GM23338 (cell line): ENCODE results near the gene RALGPS1. TPM values are rescaled to one million over a fixed set of nuclear protein-coding genes. Genes with fewer than 3 reads are reported as not detected.

Experiments used
- ATAC-seq: fragments of 200-7000 bp; cut with Tn5 transposase; 3 replicates; pipeline ENCODE4 v1.9.1; 2020
- DNase-seq: peaks from one replicate; pipeline ENCODE4 v3.0.0-alpha.2; 2015; ENCODE audit warnings: low spot score
- H2AFZ ChIP-seq: fragments of 200-600 bp; sonication (generic); 2 replicates; pipeline ENCODE4 v1.8.0; 2016; ENCODE audit warnings: antibody characterized with exemption, mild to moderate bottlenecking, moderate library complexity
- H3F3A ChIP-seq: fragments of 200-600 bp; sonication (generic); replicated peaks from 2 replicates; pipeline ENCODE4 v1.8.0; 2017; ENCODE audit warnings: antibody characterized with exemption, mixed run types, low read depth
- H3K27ac ChIP-seq: fragments of 200-600 bp; sonication (generic); 2 replicates; pipeline ENCODE4 v1.6.1; 2016; ENCODE audit warnings: low read depth
- H3K27me3 ChIP-seq: fragments of 200-600 bp; sonication (generic); 2 replicates; pipeline ENCODE4 v1.8.0; 2016; ENCODE audit warnings: mild to moderate bottlenecking, mixed run types, moderate library complexity; ENCODE audit not compliant: insufficient read depth
- H3K36me3 ChIP-seq: fragments of 200-600 bp; sonication (generic); 2 replicates; pipeline ENCODE4 v1.8.0; 2016; ENCODE audit warnings: mild to moderate bottlenecking; ENCODE audit not compliant: insufficient read depth
- H3K4me1 ChIP-seq: fragments of 200-600 bp; sonication (generic); 2 replicates; pipeline ENCODE4 v1.8.0; 2016; ENCODE audit warnings: mild to moderate bottlenecking, moderate library complexity; ENCODE audit not compliant: insufficient read depth
- H3K4me2 ChIP-seq: fragments of 200-600 bp; sonication (generic); 2 replicates; pipeline ENCODE4 v1.7.1; 2017; ENCODE audit warnings: mixed run types
- H3K4me3 ChIP-seq: fragments of 200-600 bp; sonication (generic); 2 replicates; pipeline ENCODE4 v1.6.1; 2016; ENCODE audit warnings: mixed run types
- H3K79me2 ChIP-seq: fragments of 200-600 bp; sonication (generic); replicated peaks from 2 replicates; pipeline ENCODE4 v1.8.0; 2017; ENCODE audit warnings: mild to moderate bottlenecking; ENCODE audit not compliant: insufficient read depth
- H3K9me2 ChIP-seq: fragments of 200-600 bp; sonication (generic); 2 replicates; pipeline ENCODE4 v1.8.0; 2017; ENCODE audit not compliant: insufficient read depth
- H4K20me1 ChIP-seq: fragments of 200-600 bp; sonication (generic); replicated peaks from 2 replicates; pipeline ENCODE4 v1.8.0; 2017; ENCODE audit warnings: mild to moderate bottlenecking; ENCODE audit not compliant: insufficient read depth
- H3K27ac Mint-ChIP-seq: 2 replicates; pipeline ENCODE4 v1.8.0; 2020; ENCODE audit warnings: inconsistent platforms, mild to moderate bottlenecking, moderate library complexity, mixed read lengths
- H3K27me3 Mint-ChIP-seq: 3 replicates; pipeline ENCODE4 v1.8.0; 2022; ENCODE audit warnings: low read depth, mild to moderate bottlenecking, moderate library complexity, mixed read lengths, inconsistent platforms; ENCODE audit not compliant: insufficient read depth, poor library complexity
- H3K36me3 Mint-ChIP-seq: 3 replicates; pipeline ENCODE4 v1.8.0; 2021; ENCODE audit warnings: low read depth, mild to moderate bottlenecking, inconsistent platforms, moderate library complexity, mixed read lengths
- H3K4me1 Mint-ChIP-seq: 3 replicates; pipeline ENCODE4 v1.8.0; 2020; ENCODE audit warnings: mild to moderate bottlenecking, inconsistent platforms, mixed read lengths
- H3K4me3 Mint-ChIP-seq: 3 replicates; pipeline ENCODE4 v1.8.0; 2021; ENCODE audit warnings: moderate library complexity, mild to moderate bottlenecking, inconsistent platforms, mixed read lengths
- H3K9me3 Mint-ChIP-seq: 3 replicates; pipeline ENCODE4 v1.8.0; 2020; ENCODE audit warnings: moderate library complexity, mild to moderate bottlenecking, inconsistent platforms, mixed read lengths
- CREB1 ChIP-seq: fragments of 250-450 bp; sonication (Bioruptor Pico); IDR thresholded peaks from 2 replicates; pipeline ENCODE4 v1.5.0; 2020; ENCODE audit warnings: low read depth, mild to moderate bottlenecking, moderate library complexity
- EZH2 ChIP-seq: fragments of 200-600 bp; sonication (generic); IDR thresholded peaks from one replicate; pipeline ENCODE4 v1.8.0; 2017; ENCODE audit warnings: antibody characterized with exemption, mild to moderate bottlenecking, low read depth; ENCODE audit not compliant: unreplicated experiment
- EZH2phosphoT487 ChIP-seq: fragments of 200-600 bp; sonication (generic); IDR thresholded peaks from one replicate; pipeline ENCODE4 v1.8.1; 2018; ENCODE audit warnings: antibody characterized with exemption; ENCODE audit not compliant: unreplicated experiment
- JUNB ChIP-seq: IDR thresholded peaks from one replicate; pipeline ENCODE4 v1.6.1; 2016; ENCODE audit warnings: antibody characterized with exemption; ENCODE audit not compliant: unreplicated experiment
- NANOG ChIP-seq: IDR thresholded peaks from 2 replicates; pipeline ENCODE4 v1.6.1; 2016; ENCODE audit warnings: antibody characterized with exemption, borderline replicate concordance
- POLR2AphosphoS5 ChIP-seq: IDR thresholded peaks from 2 replicates; pipeline ENCODE4 v1.6.1; 2016; ENCODE audit warnings: antibody characterized with exemption, low read depth
- STAT1 ChIP-seq: IDR thresholded peaks from one replicate; pipeline ENCODE4 v1.6.1; 2016; ENCODE audit warnings: antibody characterized with exemption; ENCODE audit not compliant: unreplicated experiment
- ZNF114 ChIP-seq: fragments of 250-450 bp; sonication (Bioruptor Pico); IDR thresholded peaks from 2 replicates; pipeline ENCODE4 v1.5.0; 2020; ENCODE audit warnings: mild to moderate bottlenecking, moderate library complexity
- ZNF331 ChIP-seq: fragments of 250-450 bp; sonication (Bioruptor Pico); IDR thresholded peaks from 2 replicates; pipeline ENCODE4 v1.5.0; 2020; ENCODE audit warnings: low read depth, mild to moderate bottlenecking, moderate library complexity
- polyA plus RNA-seq: library from polyadenylated mRNA; unstranded; fragments of >200 nt; fragmentation: Nextera tagmentation; extraction: Ambion mirVana; gene quantifications from 2 replicates; pipeline ENCODE4 v1.2.1, GENCODE V29; 2016
- total RNA-seq: library from RNA; depleted of rRNA; stranded (reverse); fragments of >200 nt; shearing (Covaris generic); gene quantifications from 2 replicates; pipeline ENCODE4 v1.2.3, GENCODE V29; 2014
- TF ChIP-seq, protein P1 (sequence below): IDR thresholded peaks from one replicate; pipeline ENCODE4 v1.6.1; 2018; ENCODE audit warnings: antibody characterized with exemption; ENCODE audit not compliant: unreplicated experiment
- TF ChIP-seq, protein P2 (sequence below): IDR thresholded peaks from 2 replicates; pipeline ENCODE4 v1.6.1; 2016; ENCODE audit warnings: antibody characterized with exemption
- TF ChIP-seq, protein P3 (sequence below): fragments of 250-450 bp; sonication (Bioruptor Pico); IDR thresholded peaks from 2 replicates; pipeline ENCODE4 v1.5.0; 2020; ENCODE audit warnings: mild to moderate bottlenecking, moderate library complexity
- TF ChIP-seq, protein P4 (sequence below), 2 experiments: fragments of 200-600 bp in 1 of 2; sonication (generic) in 1 of 2; conservative IDR thresholded peaks; 2 replicates each; pipeline versions ENCODE4 v1.5.1 to v1.6.1; 2016 to 2017; ENCODE audit warnings: antibody characterized with exemption in 2 of 2, low read depth in 2 of 2, mild to moderate bottlenecking in 2 of 2, moderate library complexity in 1 of 2

Gene RALGPS1
- total and polyA plus RNA-seq, 2 experiments from 2014 or later, result 18.2 to 57.1 TPM

DNA sequence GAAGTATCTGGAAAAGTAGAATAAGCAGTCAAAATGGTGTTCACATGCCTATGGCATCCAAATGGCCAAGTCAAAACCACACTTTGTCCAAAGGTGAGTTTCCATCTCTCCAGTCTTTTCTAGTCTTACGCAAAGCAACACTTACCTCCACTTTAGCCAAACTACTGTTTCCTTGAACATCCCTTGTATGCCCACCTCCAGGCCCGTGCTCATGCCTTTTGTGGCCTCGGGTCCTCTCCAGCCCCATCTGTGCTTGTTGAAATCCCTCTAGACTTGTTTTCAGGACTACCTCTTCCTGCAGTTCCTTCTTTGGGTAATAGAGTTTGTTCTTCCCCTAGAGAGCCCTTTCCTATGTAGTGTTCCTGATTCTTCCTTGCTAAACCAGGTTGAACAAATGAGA lies 146.8 kb downstream of the RALGPS1 start:
- TF ChIP-seq, protein P1, sequence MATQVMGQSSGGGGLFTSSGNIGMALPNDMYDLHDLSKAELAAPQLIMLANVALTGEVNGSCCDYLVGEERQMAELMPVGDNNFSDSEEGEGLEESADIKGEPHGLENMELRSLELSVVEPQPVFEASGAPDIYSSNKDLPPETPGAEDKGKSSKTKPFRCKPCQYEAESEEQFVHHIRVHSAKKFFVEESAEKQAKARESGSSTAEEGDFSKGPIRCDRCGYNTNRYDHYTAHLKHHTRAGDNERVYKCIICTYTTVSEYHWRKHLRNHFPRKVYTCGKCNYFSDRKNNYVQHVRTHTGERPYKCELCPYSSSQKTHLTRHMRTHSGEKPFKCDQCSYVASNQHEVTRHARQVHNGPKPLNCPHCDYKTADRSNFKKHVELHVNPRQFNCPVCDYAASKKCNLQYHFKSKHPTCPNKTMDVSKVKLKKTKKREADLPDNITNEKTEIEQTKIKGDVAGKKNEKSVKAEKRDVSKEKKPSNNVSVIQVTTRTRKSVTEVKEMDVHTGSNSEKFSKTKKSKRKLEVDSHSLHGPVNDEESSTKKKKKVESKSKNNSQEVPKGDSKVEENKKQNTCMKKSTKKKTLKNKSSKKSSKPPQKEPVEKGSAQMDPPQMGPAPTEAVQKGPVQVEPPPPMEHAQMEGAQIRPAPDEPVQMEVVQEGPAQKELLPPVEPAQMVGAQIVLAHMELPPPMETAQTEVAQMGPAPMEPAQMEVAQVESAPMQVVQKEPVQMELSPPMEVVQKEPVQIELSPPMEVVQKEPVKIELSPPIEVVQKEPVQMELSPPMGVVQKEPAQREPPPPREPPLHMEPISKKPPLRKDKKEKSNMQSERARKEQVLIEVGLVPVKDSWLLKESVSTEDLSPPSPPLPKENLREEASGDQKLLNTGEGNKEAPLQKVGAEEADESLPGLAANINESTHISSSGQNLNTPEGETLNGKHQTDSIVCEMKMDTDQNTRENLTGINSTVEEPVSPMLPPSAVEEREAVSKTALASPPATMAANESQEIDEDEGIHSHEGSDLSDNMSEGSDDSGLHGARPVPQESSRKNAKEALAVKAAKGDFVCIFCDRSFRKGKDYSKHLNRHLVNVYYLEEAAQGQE, result no peak
- TF ChIP-seq, protein P2, sequence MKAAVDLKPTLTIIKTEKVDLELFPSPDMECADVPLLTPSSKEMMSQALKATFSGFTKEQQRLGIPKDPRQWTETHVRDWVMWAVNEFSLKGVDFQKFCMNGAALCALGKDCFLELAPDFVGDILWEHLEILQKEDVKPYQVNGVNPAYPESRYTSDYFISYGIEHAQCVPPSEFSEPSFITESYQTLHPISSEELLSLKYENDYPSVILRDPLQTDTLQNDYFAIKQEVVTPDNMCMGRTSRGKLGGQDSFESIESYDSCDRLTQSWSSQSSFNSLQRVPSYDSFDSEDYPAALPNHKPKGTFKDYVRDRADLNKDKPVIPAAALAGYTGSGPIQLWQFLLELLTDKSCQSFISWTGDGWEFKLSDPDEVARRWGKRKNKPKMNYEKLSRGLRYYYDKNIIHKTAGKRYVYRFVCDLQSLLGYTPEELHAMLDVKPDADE, result no peak
- no peak for TF ChIP-seq STAT1
- TF ChIP-seq EZH2, result no peak
- no peak for TF ChIP-seq NANOG
- TF ChIP-seq ZNF114 (CRISPR knock-in tag), result no peak
- TF ChIP-seq ZNF331 (CRISPR knock-in tag), result no peak
- TF ChIP-seq, protein P3, sequence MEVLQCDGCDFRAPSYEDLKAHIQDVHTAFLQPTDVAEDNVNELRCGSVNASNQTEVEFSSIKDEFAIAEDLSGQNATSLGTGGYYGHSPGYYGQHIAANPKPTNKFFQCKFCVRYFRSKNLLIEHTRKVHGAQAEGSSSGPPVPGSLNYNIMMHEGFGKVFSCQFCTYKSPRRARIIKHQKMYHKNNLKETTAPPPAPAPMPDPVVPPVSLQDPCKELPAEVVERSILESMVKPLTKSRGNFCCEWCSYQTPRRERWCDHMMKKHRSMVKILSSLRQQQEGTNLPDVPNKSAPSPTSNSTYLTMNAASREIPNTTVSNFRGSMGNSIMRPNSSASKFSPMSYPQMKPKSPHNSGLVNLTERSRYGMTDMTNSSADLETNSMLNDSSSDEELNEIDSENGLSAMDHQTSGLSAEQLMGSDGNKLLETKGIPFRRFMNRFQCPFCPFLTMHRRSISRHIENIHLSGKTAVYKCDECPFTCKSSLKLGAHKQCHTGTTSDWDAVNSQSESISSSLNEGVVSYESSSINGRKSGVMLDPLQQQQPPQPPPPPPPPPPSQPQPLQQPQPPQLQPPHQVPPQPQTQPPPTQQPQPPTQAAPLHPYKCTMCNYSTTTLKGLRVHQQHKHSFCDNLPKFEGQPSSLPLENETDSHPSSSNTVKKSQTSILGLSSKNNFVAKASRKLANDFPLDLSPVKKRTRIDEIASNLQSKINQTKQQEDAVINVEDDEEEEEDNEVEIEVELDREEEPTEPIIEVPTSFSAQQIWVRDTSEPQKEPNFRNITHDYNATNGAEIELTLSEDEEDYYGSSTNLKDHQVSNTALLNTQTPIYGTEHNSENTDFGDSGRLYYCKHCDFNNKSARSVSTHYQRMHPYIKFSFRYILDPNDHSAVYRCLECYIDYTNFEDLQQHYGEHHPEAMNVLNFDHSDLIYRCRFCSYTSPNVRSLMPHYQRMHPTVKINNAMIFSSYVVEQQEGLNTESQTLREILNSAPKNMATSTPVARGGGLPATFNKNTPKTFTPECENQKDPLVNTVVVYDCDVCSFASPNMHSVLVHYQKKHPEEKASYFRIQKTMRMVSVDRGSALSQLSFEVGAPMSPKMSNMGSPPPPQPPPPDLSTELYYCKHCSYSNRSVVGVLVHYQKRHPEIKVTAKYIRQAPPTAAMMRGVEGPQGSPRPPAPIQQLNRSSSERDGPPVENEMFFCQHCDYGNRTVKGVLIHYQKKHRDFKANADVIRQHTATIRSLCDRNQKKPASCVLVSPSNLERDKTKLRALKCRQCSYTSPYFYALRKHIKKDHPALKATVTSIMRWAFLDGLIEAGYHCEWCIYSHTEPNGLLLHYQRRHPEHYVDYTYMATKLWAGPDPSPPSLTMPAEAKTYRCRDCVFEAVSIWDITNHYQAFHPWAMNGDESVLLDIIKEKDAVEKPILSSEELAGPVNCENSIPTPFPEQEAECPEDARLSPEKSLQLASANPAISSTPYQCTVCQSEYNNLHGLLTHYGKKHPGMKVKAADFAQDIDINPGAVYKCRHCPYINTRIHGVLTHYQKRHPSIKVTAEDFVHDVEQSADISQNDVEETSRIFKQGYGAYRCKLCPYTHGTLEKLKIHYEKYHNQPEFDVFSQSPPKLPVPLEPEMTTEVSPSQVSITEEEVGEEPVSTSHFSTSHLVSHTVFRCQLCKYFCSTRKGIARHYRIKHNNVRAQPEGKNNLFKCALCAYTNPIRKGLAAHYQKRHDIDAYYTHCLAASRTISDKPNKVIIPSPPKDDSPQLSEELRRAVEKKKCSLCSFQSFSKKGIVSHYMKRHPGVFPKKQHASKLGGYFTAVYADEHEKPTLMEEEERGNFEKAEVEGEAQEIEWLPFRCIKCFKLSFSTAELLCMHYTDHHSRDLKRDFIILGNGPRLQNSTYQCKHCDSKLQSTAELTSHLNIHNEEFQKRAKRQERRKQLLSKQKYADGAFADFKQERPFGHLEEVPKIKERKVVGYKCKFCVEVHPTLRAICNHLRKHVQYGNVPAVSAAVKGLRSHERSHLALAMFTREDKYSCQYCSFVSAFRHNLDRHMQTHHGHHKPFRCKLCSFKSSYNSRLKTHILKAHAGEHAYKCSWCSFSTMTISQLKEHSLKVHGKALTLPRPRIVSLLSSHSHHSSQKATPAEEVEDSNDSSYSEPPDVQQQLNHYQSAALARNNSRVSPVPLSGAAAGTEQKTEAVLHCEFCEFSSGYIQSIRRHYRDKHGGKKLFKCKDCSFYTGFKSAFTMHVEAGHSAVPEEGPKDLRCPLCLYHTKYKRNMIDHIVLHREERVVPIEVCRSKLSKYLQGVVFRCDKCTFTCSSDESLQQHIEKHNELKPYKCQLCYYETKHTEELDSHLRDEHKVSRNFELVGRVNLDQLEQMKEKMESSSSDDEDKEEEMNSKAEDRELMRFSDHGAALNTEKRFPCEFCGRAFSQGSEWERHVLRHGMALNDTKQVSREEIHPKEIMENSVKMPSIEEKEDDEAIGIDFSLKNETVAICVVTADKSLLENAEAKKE, result no peak
- no peak for TF ChIP-seq CREB1
- TF ChIP-seq, protein P4, sequence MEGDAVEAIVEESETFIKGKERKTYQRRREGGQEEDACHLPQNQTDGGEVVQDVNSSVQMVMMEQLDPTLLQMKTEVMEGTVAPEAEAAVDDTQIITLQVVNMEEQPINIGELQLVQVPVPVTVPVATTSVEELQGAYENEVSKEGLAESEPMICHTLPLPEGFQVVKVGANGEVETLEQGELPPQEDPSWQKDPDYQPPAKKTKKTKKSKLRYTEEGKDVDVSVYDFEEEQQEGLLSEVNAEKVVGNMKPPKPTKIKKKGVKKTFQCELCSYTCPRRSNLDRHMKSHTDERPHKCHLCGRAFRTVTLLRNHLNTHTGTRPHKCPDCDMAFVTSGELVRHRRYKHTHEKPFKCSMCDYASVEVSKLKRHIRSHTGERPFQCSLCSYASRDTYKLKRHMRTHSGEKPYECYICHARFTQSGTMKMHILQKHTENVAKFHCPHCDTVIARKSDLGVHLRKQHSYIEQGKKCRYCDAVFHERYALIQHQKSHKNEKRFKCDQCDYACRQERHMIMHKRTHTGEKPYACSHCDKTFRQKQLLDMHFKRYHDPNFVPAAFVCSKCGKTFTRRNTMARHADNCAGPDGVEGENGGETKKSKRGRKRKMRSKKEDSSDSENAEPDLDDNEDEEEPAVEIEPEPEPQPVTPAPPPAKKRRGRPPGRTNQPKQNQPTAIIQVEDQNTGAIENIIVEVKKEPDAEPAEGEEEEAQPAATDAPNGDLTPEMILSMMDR (conservative IDR thresholded peaks at IDR 0.05; ENCODE audit: low read depth in 2 of 2), result no peak
- no peak for TF ChIP-seq JUNB
- no peak for TF ChIP-seq EZH2phosphoT487
- TF ChIP-seq POLR2AphosphoS5, result no peak
- H3K36me3 Mint-ChIP-seq, result no peaks in the 10 kb centered on the region; the same call in 2 of the 3 replicates

More for the DNA sequence above, 146.8 kb downstream of the RALGPS1 start:
- Mint-ChIP-seq H3K27me3 (no peaks in the 10 kb centered on the region), H3K4me1 (peaks cover 9% of the 10 kb centered on the region), H3K27ac (no peak overlapping the region), H3K4me3 (no peak overlapping the region), H3K9me3 (no peaks in the 10 kb centered on the region; the same call in 2 of the 3 replicates)
- Histone ChIP-seq H4K20me1 (no peaks in the 10 kb centered on the region), H3K4me2 (no peak overlapping the region), H3K27ac (no peak overlapping the region), H3K4me3 (no peak overlapping the region), H3K79me2 (no peaks in the 10 kb centered on the region), H3K36me3 (no peaks in the 10 kb centered on the region), H3K9me2 (no peaks in the 10 kb centered on the region), H3K4me1 (no peaks in the 10 kb centered on the region), H2AFZ (no peak overlapping the region), H3F3A (no peaks in the 10 kb centered on the region), H3K27me3 (no peaks in the 10 kb centered on the region)
- ATAC-seq (no peak), DNase-seq (no peak)
